ENCODE measurements around the gene FXYD1.
"Not testable (repeated sequence)": the region's sequence is repeated elsewhere in the genome, so short reads cannot be mapped to it uniquely, and the experiment has no call there.

The FXYD1 gene

GRCh38 chr19:35128398-35129057 lies 10.1 kb upstream of the FXYD1 start:
- Histone ChIP-seq H3K14ac (ENCODE audit: low read length) (no peak overlapping the region), H3K9ac (ENCODE audit: low read depth, low read length, poor library complexity) (no peak overlapping the region), H2AFZ (ENCODE audit: low read length) (no peak overlapping the region), H3K4me2 (ENCODE audit: insufficient read depth, low read length, poor library complexity, severe bottlenecking) (no peak overlapping the region), H3K27ac (replicated peaks; ENCODE audit: low read length) (no peak overlapping the region), H3K79me1 (ENCODE audit: low read depth, low read length) (no peaks in the 10 kb centered on the region), H4K8ac (ENCODE audit: low read depth, low read length) (no peak overlapping the region), H2BK12ac (ENCODE audit: low read length) (no peak overlapping the region), H4K91ac (ENCODE audit: low read depth, low read length, poor library complexity) (no peak overlapping the region), H3K23ac (ENCODE audit: low read depth, low read length, poor library complexity) (no peak overlapping the region), H3K18ac (ENCODE audit: low read length) (no peak overlapping the region), H3K4me3 (ENCODE audit: low read length in 2 of 2) (no peak overlapping the region), H3K9me3 (replicated peaks in 1 of 2; ENCODE audit: control insufficient read depth in 2 of 2, insufficient read depth in 1 of 2, low read depth in 1 of 2, low read length in 2 of 2) (peaks cover 0 to 2% of the 10 kb centered on the region in 2 donors), H2BK5ac (ENCODE audit: low read length) (no peak overlapping the region), H3K36me3 (replicated peaks in 1 of 2; ENCODE audit: control insufficient read depth in 2 of 2, insufficient read depth in 2 of 2, low read length in 2 of 2) (peaks cover 0 to 2% of the 10 kb centered on the region in 2 donors), H3K4me1 (ENCODE audit: control insufficient read depth in 2 of 2, insufficient read depth in 1 of 2, low read depth in 1 of 2, low read length in 2 of 2) (peaks cover 0 to 5% of the 10 kb centered on the region in 2 donors), H3K27me3 (ENCODE audit: control insufficient read depth in 3 of 3, insufficient read depth in 3 of 3, low read depth in 1 of 3, low read length in 3 of 3) (peaks cover 0 to 20% (median 0%) of the 10 kb centered on the region in 3 experiments), H2AK5ac (ENCODE audit: low read depth, low read length) (no peak overlapping the region), H2BK15ac (ENCODE audit: low read length) (no peak overlapping the region), H2BK120ac (ENCODE audit: low read depth, low read length) (no peak overlapping the region), H3K4ac (ENCODE audit: low read length) (no peak overlapping the region)
- DNase-seq (ENCODE audit: low spot score), result no peak
- WGBS, 2 donors (ENCODE audit: extremely low coverage in 2 of 2, insufficient read length in 2 of 2, insufficient replicate concordance in 1 of 2), result no CpG with 5 or more reads among the region's 9 CpGs

- H3K23ac ChIP-seq (ENCODE audit: low read depth, low read length, poor library complexity); H3K4ac ChIP-seq (ENCODE audit: low read length); H3K4me3 ChIP-seq (ENCODE audit: low read length in 2 of 2); H2AFZ ChIP-seq (ENCODE audit: low read length); H3K14ac ChIP-seq (ENCODE audit: low read length); H4K91ac ChIP-seq (ENCODE audit: low read depth, low read length, poor library complexity); H3K9me3 ChIP-seq (replicated peaks in 1 of 2; ENCODE audit: control insufficient read depth in 2 of 2, insufficient read depth in 1 of 2, low read depth in 1 of 2, low read length in 2 of 2); H3K79me1 ChIP-seq (ENCODE audit: low read depth, low read length); H3K4me2 ChIP-seq (ENCODE audit: insufficient read depth, low read length, poor library complexity, severe bottlenecking); H2BK5ac ChIP-seq (ENCODE audit: low read length); H2AK5ac ChIP-seq (ENCODE audit: low read depth, low read length); H3K18ac ChIP-seq (ENCODE audit: low read length); H3K4me1 ChIP-seq (ENCODE audit: control insufficient read depth in 2 of 2, insufficient read depth in 1 of 2, low read depth in 1 of 2, low read length in 2 of 2); H2BK120ac ChIP-seq (ENCODE audit: low read depth, low read length); H3K36me3 ChIP-seq (replicated peaks in 1 of 2; ENCODE audit: control insufficient read depth in 2 of 2, insufficient read depth in 2 of 2, low read length in 2 of 2); H2BK12ac ChIP-seq (ENCODE audit: low read length); H4K8ac ChIP-seq (ENCODE audit: low read depth, low read length); H2BK15ac ChIP-seq (ENCODE audit: low read length); H3K9ac ChIP-seq (ENCODE audit: low read depth, low read length, poor library complexity); DNase-seq (ENCODE audit: low spot score); H3K27ac ChIP-seq (replicated peaks; ENCODE audit: low read length): not testable (repeated sequence)
- H3K27me3 ChIP-seq (ENCODE audit: control insufficient read depth in 3 of 3, insufficient read depth in 3 of 3, low read depth in 1 of 3, low read length in 3 of 3), result peaks cover 0 to 20% (median 0%) of the 10 kb centered on the region in 3 experiments
- no CpG with 5 or more reads among the region's 14 CpGs for WGBS, 2 donors (ENCODE audit: extremely low coverage in 2 of 2, insufficient read length in 2 of 2, insufficient replicate concordance in 1 of 2)
Measured at GRCh38 chr19:35129724-35130274, 8.8 kb upstream of the FXYD1 start.

DNA sequence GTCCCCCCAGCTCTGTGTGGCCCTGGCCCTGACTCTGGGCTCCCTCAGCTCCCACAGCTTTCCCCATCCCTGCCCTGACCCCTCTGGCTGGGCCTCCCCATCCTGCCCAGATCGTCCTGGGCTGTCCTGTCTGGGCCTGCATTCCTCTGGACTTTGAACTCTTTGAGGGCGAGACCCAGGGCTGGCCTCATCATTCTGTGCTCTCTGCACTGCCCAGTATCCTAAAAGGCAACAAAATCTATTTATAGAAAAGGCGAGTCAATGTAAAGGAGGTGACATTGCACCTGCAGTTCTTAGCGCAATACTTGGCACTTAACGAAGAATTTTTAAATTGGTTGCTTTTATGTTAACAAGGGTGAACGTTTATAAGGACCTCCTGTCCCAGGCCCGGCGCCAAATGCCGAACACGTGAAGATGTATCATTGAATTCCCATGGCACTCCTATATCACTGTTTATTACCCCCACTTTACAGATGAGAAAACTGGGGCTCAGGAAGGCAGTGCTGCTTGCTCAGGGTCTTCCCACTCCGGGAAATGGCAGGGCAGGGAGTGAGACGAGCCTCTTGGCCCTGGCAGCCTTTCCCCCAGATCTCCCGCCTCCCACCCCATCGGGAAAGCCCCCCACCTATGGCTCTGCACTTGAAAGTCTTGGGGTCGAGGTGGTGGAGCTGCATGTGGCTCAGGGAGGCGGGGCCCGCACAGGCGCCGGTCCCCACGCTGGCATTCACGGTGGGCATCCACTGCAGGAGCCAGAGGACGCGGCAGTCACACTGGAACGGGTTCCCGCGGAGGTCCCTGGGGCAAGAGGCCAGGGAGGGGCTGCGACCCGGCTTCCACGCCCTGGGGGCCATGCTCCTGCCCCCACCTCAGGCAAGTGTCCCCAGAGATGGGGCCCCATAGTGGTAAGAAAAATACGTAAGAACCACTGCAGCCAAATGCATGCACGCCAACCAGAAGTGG lies 7.6 kb upstream of the FXYD1 start:
- H3K4me1 ChIP-seq (ENCODE audit: control insufficient read depth in 2 of 2, insufficient read depth in 1 of 2, low read depth in 1 of 2, low read length in 2 of 2), result peaks cover 2 to 6% of the 10 kb centered on the region in 2 donors
- H2BK12ac ChIP-seq (ENCODE audit: low read length), result no peak overlapping the region
- H2BK120ac ChIP-seq (ENCODE audit: low read depth, low read length), result no peak overlapping the region
- H4K8ac ChIP-seq (ENCODE audit: low read depth, low read length), result peak overlapping the region; percentile 7
- H2AFZ ChIP-seq (ENCODE audit: low read length), result no peak overlapping the region
- H3K79me1 ChIP-seq (ENCODE audit: low read depth, low read length), result no peaks in the 10 kb centered on the region
- DNase-seq (ENCODE audit: low spot score), result no peak
- peaks cover 0 to 2% of the 10 kb centered on the region in 2 donors for H3K9me3 ChIP-seq (replicated peaks in 1 of 2; ENCODE audit: control insufficient read depth in 2 of 2, insufficient read depth in 1 of 2, low read depth in 1 of 2, low read length in 2 of 2)
- no peak overlapping the region for H3K9ac ChIP-seq (ENCODE audit: low read depth, low read length, poor library complexity)
- H3K4me2 ChIP-seq (ENCODE audit: insufficient read depth, low read length, poor library complexity, severe bottlenecking), result no peak overlapping the region
- H3K36me3 ChIP-seq (replicated peaks in 1 of 2; ENCODE audit: control insufficient read depth in 2 of 2, insufficient read depth in 2 of 2, low read length in 2 of 2), result peaks cover 0 to 2% of the 10 kb centered on the region in 2 donors
- no peak overlapping the region for H3K4ac ChIP-seq (ENCODE audit: low read length)
- H3K27ac ChIP-seq (replicated peaks; ENCODE audit: low read length), result no peak overlapping the region
- WGBS, 2 donors (ENCODE audit: extremely low coverage in 2 of 2, insufficient read length in 2 of 2, insufficient replicate concordance in 1 of 2), result no CpG with 5 or more reads among the region's 31 CpGs
- H3K4me3 ChIP-seq (ENCODE audit: low read length in 2 of 2), result no peak overlapping the region
- no peak overlapping the region for H3K23ac ChIP-seq (ENCODE audit: low read depth, low read length, poor library complexity)
- H2BK5ac ChIP-seq (ENCODE audit: low read length), result no peak overlapping the region
- no peak overlapping the region for H3K14ac ChIP-seq (ENCODE audit: low read length)
- no peak overlapping the region for H3K18ac ChIP-seq (ENCODE audit: low read length)
- H4K91ac ChIP-seq (ENCODE audit: low read depth, low read length, poor library complexity), result no peak overlapping the region
- H2AK5ac ChIP-seq (ENCODE audit: low read depth, low read length), result peak overlapping the region; percentile 24
- peaks cover 0 to 20% (median 0%) of the 10 kb centered on the region in 3 experiments for H3K27me3 ChIP-seq (ENCODE audit: control insufficient read depth in 3 of 3, insufficient read depth in 3 of 3, low read depth in 1 of 3, low read length in 3 of 3)
- peak overlapping the region; percentile 15 for H2BK15ac ChIP-seq (ENCODE audit: low read length)

DNA sequence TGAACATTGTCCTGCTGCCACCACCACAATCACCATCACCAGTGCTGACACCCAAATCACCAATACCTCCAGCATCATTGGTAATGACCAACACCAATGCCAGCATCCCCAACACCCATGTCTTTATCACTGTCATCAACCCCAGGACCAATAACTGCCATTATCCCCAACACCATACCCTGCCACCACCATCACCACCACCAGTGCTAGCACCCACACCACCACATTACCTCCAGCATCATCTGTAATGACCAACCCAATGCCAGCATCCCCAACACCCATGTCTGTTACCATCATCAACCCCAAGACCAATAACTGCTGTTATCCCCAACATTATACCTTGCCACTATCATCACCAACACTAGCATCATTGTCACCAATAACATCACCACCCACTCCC lies 6.4 kb upstream of the FXYD1 start:
- no peak overlapping the region for H3K18ac ChIP-seq (ENCODE audit: low read length)
- no peak overlapping the region for H3K4ac ChIP-seq (ENCODE audit: low read length)
- H2BK5ac ChIP-seq (ENCODE audit: low read length), result no peak overlapping the region
- no peak overlapping the region for H3K4me3 ChIP-seq (ENCODE audit: low read length in 2 of 2)
- no peak overlapping the region for H3K9ac ChIP-seq (ENCODE audit: low read depth, low read length, poor library complexity)
- no peak for DNase-seq (ENCODE audit: low spot score)
- H3K14ac ChIP-seq (ENCODE audit: low read length), result no peak overlapping the region
- H3K27ac ChIP-seq (replicated peaks; ENCODE audit: low read length), result no peak overlapping the region
- no peaks in the 10 kb centered on the region for H3K79me1 ChIP-seq (ENCODE audit: low read depth, low read length)
- no peak overlapping the region for H2AFZ ChIP-seq (ENCODE audit: low read length)
- H3K4me1 ChIP-seq (ENCODE audit: control insufficient read depth in 2 of 2, insufficient read depth in 1 of 2, low read depth in 1 of 2, low read length in 2 of 2), result peaks cover 2 to 4% of the 10 kb centered on the region in 2 donors
- H3K23ac ChIP-seq (ENCODE audit: low read depth, low read length, poor library complexity), result no peak overlapping the region
- H2BK120ac ChIP-seq (ENCODE audit: low read depth, low read length), result no peak overlapping the region
- no peak overlapping the region for H2AK5ac ChIP-seq (ENCODE audit: low read depth, low read length)
- peaks cover 0 to 2% of the 10 kb centered on the region in 2 donors for H3K9me3 ChIP-seq (replicated peaks in 1 of 2; ENCODE audit: control insufficient read depth in 2 of 2, insufficient read depth in 1 of 2, low read depth in 1 of 2, low read length in 2 of 2)
- peak overlapping the region; percentile 15 for H2BK15ac ChIP-seq (ENCODE audit: low read length)
- no peak overlapping the region for H4K91ac ChIP-seq (ENCODE audit: low read depth, low read length, poor library complexity)
- H3K4me2 ChIP-seq (ENCODE audit: insufficient read depth, low read length, poor library complexity, severe bottlenecking), result no peak overlapping the region
- H3K27me3 ChIP-seq (ENCODE audit: control insufficient read depth in 3 of 3, insufficient read depth in 3 of 3, low read depth in 1 of 3, low read length in 3 of 3), result peaks cover 0 to 16% (median 0%) of the 10 kb centered on the region in 3 experiments
- no peak overlapping the region for H2BK12ac ChIP-seq (ENCODE audit: low read length)
- peaks cover 0 to 2% of the 10 kb centered on the region in 2 donors for H3K36me3 ChIP-seq (replicated peaks in 1 of 2; ENCODE audit: control insufficient read depth in 2 of 2, insufficient read depth in 2 of 2, low read length in 2 of 2)
- no peak overlapping the region for H4K8ac ChIP-seq (ENCODE audit: low read depth, low read length)

Data from neuronal stem cell (in vitro differentiated cells).